ENCODE data around the gene RERE.

Gene RERE

DNA sequence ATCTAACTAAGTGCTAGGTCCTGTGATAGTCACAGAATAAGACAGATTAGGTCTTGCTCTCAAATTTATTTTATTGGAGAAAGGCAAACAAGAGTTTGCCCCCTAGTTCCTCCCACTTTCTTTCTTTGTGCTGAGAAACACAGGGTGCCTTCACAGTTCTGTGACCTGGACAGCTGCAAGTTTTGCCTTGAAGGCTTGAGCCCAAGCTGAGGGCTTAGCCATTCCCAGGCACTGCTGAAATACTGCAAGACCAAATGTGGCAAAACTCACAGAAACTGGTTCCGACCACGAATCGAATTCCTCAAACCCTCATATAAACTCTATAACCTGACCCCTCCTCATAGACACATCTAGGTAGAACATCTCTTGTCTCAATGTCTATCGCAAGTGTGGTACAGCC lies 227.9 kb downstream of the RERE start:
- Histone ChIP-seq H3K36me3 (ENCODE audit: insufficient read depth, low read length) (no peaks in the 10 kb centered on the region), H3K9ac (ENCODE audit: low read length) (no peak overlapping the region), H3K9me3 (ENCODE audit: low read length) (no peaks in the 10 kb centered on the region), H3K27ac (ENCODE audit: low read depth, low read length) (no peak overlapping the region), H3K27me3 (ENCODE audit: control insufficient read depth in 1 of 2, insufficient read depth in 2 of 2, low read length in 2 of 2) (no peaks in the 10 kb centered on the region), H3K4me1 (ENCODE audit: insufficient read depth, low read length) (peaks cover 11% of the 10 kb centered on the region), H3K4me3 (ENCODE audit: low read depth in 1 of 2, low read length in 2 of 2) (no peak overlapping the region)

DNA sequence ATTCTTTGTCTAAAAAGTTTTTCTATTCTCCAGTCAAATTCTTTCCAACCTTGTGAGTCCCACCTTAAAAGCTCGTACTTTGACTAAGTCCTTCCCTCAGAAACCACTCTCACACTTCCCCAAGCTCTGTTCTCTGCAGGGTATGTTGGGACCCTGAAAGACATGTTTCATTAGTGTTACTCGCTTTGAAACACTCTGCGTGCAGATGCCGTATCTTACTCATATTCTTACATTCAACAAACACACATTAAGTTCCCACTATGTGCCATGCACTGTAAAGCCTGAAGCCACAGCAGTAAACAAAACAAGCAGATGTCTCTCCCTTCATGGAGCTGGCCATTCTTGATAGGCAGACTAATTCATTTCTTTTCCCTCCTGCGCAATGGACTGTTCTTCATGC lies 229.7 kb downstream of the RERE start:
- no peaks in the 10 kb centered on the region for H3K27me3 ChIP-seq (ENCODE audit: control insufficient read depth in 1 of 2, insufficient read depth in 2 of 2, low read length in 2 of 2)
- no peaks in the 10 kb centered on the region for H3K9me3 ChIP-seq (ENCODE audit: low read length)
- peaks cover 11% of the 10 kb centered on the region for H3K4me1 ChIP-seq (ENCODE audit: insufficient read depth, low read length)
- H3K36me3 ChIP-seq (ENCODE audit: insufficient read depth, low read length) = no peaks in the 10 kb centered on the region
- H3K9ac ChIP-seq (ENCODE audit: low read length) = no peak overlapping the region
- no peak overlapping the region for H3K4me3 ChIP-seq (ENCODE audit: low read depth in 1 of 2, low read length in 2 of 2)
- H3K27ac ChIP-seq (ENCODE audit: low read depth, low read length) = no peak overlapping the region

DNA sequence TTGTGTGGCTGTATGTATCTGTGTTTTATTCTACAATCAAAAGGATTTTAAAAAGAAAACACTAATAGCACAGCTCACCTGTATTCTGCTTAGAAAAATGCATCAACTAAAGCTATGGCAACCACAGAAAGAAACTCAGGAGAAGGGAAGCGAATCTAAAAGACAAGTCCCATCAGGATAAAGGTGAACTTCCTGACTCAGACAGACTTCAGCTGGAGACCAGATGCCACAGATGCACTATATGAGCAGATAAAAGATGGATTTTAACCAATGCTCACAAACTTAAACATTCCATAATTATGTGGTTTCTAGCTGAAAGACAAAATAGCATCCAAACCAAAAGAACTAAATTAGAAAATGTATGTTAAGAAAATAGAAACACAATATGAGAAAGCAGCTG lies 231.0 kb downstream of the RERE start:
- H3K9ac ChIP-seq (ENCODE audit: low read length) = no peak overlapping the region
- H3K4me1 ChIP-seq (ENCODE audit: insufficient read depth, low read length) = peaks cover 11% of the 10 kb centered on the region
- H3K9me3 ChIP-seq (ENCODE audit: low read length) = no peaks in the 10 kb centered on the region
- no peaks in the 10 kb centered on the region for H3K36me3 ChIP-seq (ENCODE audit: insufficient read depth, low read length)
- H3K4me3 ChIP-seq (ENCODE audit: low read depth in 1 of 2, low read length in 2 of 2) = no peak overlapping the region
- no peaks in the 10 kb centered on the region for H3K27me3 ChIP-seq (ENCODE audit: control insufficient read depth in 1 of 2, insufficient read depth in 2 of 2, low read length in 2 of 2)
- H3K27ac ChIP-seq (ENCODE audit: low read depth, low read length) = no peak overlapping the region

DNA sequence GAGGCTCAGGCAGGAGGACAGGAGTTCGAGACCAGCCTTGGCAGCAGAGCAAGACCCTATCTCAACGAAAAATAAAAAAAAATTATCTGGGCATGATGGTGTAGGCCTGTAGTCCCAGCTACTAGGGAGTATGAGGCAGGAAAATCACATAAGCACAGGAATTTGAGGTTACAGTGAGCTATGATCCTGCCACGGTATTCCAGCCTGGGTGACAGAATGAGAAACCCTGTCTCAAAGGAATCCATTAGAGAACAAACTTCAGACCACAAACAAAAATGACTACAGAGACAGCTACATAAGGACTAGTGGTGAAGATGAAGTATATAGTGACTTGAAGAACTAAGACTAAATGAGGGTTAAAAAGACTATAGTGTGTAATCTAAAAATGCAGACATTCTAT lies 233.1 kb downstream of the RERE start:
- Histone ChIP-seq H3K4me3 (ENCODE audit: low read depth in 1 of 2, low read length in 2 of 2) (no peak overlapping the region), H3K9ac (ENCODE audit: low read length) (no peak overlapping the region), H3K27me3 (ENCODE audit: control insufficient read depth in 1 of 2, insufficient read depth in 2 of 2, low read length in 2 of 2) (no peaks in the 10 kb centered on the region), H3K9me3 (ENCODE audit: low read length) (no peaks in the 10 kb centered on the region), H3K36me3 (ENCODE audit: insufficient read depth, low read length) (no peaks in the 10 kb centered on the region), H3K27ac (ENCODE audit: low read depth, low read length) (no peak overlapping the region), H3K4me1 (ENCODE audit: insufficient read depth, low read length) (no peaks in the 10 kb centered on the region)

DNA sequence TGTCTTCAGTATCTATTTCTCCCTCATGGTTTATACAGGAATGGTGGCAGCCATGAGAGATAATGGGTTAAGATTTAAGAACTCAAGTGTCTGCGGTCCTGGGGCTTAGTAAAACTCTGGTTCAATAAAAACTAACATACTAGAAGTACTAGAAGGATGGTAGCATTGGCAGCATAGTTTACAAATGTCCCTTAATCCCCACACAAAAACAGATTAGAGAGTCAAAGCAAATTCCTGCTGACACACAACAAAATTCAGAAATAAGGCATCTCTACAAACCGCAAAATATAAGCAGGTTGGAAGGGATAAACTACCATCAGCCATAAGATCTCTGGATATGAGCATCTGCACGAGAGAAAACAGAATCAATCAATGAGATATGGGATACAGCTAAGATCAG lies 234.4 kb downstream of the RERE start:
- Histone ChIP-seq H3K9ac (ENCODE audit: low read length) (no peak overlapping the region), H3K36me3 (ENCODE audit: insufficient read depth, low read length) (no peaks in the 10 kb centered on the region), H3K27ac (ENCODE audit: low read depth, low read length) (no peak overlapping the region), H3K4me3 (ENCODE audit: low read depth in 1 of 2, low read length in 2 of 2) (no peak overlapping the region), H3K27me3 (ENCODE audit: control insufficient read depth in 1 of 2, insufficient read depth in 2 of 2, low read length in 2 of 2) (no peaks in the 10 kb centered on the region), H3K4me1 (ENCODE audit: insufficient read depth, low read length) (no peaks in the 10 kb centered on the region), H3K9me3 (ENCODE audit: low read length) (no peaks in the 10 kb centered on the region)

DNA sequence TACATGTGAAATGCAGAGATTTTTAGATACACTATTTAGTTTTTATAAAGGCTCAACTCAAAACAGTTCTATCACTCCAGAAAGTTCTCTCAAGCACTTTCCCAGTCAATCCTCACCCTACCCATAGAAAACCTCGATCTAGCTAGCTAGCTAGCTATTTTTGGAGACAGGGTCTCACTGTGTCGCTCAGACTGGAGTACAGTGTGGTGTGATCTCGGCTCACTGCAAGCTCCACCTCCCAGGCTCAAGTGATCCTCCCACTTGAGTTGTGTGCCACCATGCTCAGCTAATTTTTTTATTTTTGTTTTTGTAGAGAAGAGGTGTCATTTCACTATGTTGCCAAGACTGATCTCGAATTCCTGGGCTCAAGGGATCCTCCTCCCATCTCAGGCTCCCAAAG lies 236.9 kb downstream of the RERE start:
- no peaks in the 10 kb centered on the region for H3K27me3 ChIP-seq (ENCODE audit: control insufficient read depth in 1 of 2, insufficient read depth in 2 of 2, low read length in 2 of 2)
- no peaks in the 10 kb centered on the region for H3K36me3 ChIP-seq (ENCODE audit: insufficient read depth, low read length)
- H3K4me1 ChIP-seq (ENCODE audit: insufficient read depth, low read length) = no peaks in the 10 kb centered on the region
- H3K9ac ChIP-seq (ENCODE audit: low read length) = no peak overlapping the region
- no peak overlapping the region for H3K4me3 ChIP-seq (ENCODE audit: low read depth in 1 of 2, low read length in 2 of 2)
- no peaks in the 10 kb centered on the region for H3K9me3 ChIP-seq (ENCODE audit: low read length)
- H3K27ac ChIP-seq (ENCODE audit: low read depth, low read length) = no peak overlapping the region

DNA sequence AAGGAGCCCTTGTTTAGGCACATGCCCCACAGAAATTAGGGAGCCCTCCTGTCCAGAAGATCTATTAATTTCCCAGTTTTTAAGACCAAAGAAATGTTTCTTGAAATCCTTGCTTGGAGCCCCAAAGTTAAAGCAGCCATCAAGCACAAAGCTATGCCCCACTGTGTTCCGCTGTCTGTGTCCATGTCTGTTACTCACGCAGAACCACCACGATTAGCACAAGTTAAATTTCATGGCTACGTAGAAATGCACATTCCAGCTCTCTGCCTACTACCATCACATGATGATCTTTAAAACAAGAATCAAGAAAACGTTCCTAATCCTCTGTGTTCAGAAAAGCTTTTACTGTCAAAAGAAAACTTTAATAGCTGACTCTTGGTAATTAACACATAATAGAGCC lies 238.5 kb downstream of the RERE start:
- no peak overlapping the region for H3K9ac ChIP-seq (ENCODE audit: low read length)
- no peak overlapping the region for H3K4me3 ChIP-seq (ENCODE audit: low read depth in 1 of 2, low read length in 2 of 2)
- no peaks in the 10 kb centered on the region for H3K4me1 ChIP-seq (ENCODE audit: insufficient read depth, low read length)
- no peaks in the 10 kb centered on the region for H3K27me3 ChIP-seq (ENCODE audit: control insufficient read depth in 1 of 2, insufficient read depth in 2 of 2, low read length in 2 of 2)
- no peaks in the 10 kb centered on the region for H3K9me3 ChIP-seq (ENCODE audit: low read length)
- no peak overlapping the region for H3K27ac ChIP-seq (ENCODE audit: low read depth, low read length)
- no peaks in the 10 kb centered on the region for H3K36me3 ChIP-seq (ENCODE audit: insufficient read depth, low read length)

DNA sequence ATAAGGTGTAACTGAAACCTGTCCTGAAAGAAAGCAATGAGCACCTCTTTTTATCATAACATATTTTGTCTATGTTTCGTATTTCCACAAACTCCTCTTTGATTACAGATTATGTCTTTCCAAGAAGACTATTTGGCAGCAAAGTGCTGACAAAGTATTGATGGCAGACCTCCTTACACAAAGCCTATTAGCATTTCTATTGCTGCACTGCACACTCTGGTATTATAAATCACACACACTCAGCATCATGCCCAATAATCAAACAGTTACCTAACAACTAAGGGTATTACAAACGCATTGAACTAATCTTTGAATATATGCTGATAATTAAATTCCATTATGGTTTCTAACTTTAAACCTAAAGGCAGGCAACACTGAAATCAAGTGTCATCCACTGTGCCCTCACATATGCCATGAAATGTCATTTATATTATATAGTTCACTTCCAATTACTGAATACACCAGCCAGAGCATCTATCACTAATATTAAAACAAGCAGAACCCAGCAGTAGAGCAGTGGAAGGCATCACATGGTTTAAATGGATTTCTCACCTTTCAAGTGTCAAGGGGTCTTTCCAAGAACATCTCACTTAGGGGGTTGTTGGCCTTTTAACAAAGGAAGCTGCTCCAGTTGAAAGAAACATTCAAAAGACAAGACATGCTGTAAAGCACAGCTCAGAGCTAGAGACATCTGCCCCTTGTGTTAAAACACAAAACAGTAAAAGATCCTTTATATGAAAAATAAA lies 239.1 kb downstream of the RERE start:
- Histone ChIP-seq H3K27me3 (ENCODE audit: control insufficient read depth in 1 of 2, insufficient read depth in 2 of 2, low read length in 2 of 2) (no peaks in the 10 kb centered on the region), H3K27ac (ENCODE audit: low read depth, low read length) (no peak overlapping the region), H3K9me3 (ENCODE audit: low read length) (no peaks in the 10 kb centered on the region), H3K4me3 (ENCODE audit: low read depth in 1 of 2, low read length in 2 of 2) (no peak overlapping the region), H3K4me1 (ENCODE audit: insufficient read depth, low read length) (no peaks in the 10 kb centered on the region), H3K36me3 (ENCODE audit: insufficient read depth, low read length) (no peaks in the 10 kb centered on the region), H3K9ac (ENCODE audit: low read length) (no peak overlapping the region)

DNA sequence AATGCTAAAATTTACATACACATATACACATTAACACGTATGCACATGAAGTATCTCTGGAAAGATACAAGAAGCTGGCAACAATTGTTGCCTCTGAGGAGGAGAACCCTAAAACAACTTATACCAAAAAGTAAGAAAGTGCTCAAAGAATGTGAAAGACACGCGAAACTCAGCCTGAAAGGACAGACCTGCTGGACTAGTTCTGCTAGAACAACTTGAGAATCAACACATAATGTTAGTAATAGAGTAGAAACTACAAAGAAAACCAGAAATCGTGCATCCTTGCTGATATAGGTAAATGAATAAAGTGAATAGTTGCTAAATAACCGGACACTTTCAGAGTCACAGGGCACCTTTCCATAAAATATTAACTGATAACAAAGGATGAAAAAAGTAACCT lies 242.5 kb downstream of the RERE start:
- Histone ChIP-seq H3K9ac (ENCODE audit: low read length) (no peak overlapping the region), H3K4me1 (ENCODE audit: insufficient read depth, low read length) (peaks cover 12% of the 10 kb centered on the region), H3K36me3 (ENCODE audit: insufficient read depth, low read length) (no peaks in the 10 kb centered on the region), H3K27me3 (ENCODE audit: control insufficient read depth in 1 of 2, insufficient read depth in 2 of 2, low read length in 2 of 2) (no peaks in the 10 kb centered on the region), H3K27ac (ENCODE audit: low read depth, low read length) (no peak overlapping the region), H3K4me3 (ENCODE audit: low read depth in 1 of 2, low read length in 2 of 2) (no peak overlapping the region), H3K9me3 (ENCODE audit: low read length) (no peaks in the 10 kb centered on the region)

DNA sequence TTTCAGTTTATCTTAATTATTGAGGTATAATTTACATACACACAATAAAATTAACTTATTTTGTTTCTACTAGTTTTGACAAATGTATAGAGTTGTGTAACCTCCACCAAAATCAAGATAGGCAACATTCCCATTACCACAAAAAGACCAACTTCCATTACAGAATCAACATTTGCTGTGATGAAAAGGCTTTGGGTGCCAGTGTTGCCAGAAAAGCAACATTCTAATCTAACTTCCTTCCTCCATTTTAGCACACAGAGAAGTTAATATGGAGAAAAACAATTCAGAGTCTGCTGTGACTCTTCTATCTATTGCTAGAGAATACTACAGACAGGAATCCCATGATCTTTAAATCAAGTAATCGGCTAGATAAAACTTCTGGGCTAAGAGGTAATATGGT lies 245.3 kb downstream of the RERE start:
- Histone ChIP-seq H3K4me3 (ENCODE audit: low read depth in 1 of 2, low read length in 2 of 2) (no peak overlapping the region), H3K4me1 (ENCODE audit: insufficient read depth, low read length) (peaks cover 12% of the 10 kb centered on the region)

DNA sequence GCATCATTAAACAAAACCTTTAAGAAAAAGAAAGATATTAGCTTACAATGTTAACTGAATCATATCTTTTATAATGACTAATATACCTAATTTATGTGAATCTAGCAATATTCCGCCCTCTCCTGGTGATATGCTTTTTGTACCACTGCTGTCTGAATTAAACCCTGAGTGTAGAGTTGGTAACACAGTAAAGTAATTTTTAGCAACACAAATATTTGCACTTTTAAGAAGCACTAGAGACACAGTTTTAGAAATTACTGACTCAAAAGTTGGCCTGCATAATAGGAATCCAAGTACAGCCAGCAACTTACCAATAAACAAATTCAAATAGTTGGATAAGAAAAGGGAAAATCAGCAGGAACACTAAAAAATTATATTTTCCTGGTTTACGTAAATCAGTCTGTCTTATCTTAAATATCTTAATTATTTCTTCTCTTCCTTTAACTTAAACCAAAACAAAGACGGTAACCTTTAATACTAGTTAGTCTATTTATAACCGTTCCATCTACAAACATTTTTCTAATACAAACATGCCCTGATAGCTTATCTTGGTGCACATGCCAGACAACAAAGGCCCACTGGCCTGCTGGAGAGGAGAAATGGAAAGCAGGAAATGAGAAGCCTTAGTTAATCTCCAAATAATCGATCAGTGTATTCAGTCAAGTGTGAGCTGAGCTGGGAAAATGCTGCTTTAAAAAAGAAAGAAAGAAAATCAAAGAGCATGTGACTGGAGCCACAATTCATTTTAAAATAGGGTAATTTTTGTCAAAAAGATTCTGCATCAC lies 246.0 kb downstream of the RERE start:
- H3K27me3 ChIP-seq (ENCODE audit: control insufficient read depth in 1 of 2, insufficient read depth in 2 of 2, low read length in 2 of 2) = no peaks in the 10 kb centered on the region
- H3K9me3 ChIP-seq (ENCODE audit: low read length) = no peaks in the 10 kb centered on the region
- H3K9ac ChIP-seq (ENCODE audit: low read length) = no peak overlapping the region
- H3K27ac ChIP-seq (ENCODE audit: low read depth, low read length) = no peak overlapping the region
- peaks cover 12% of the 10 kb centered on the region for H3K4me1 ChIP-seq (ENCODE audit: insufficient read depth, low read length)
- no peaks in the 10 kb centered on the region for H3K36me3 ChIP-seq (ENCODE audit: insufficient read depth, low read length)
- no peak overlapping the region for H3K4me3 ChIP-seq (ENCODE audit: low read depth in 1 of 2, low read length in 2 of 2)

More for the DNA sequence above, 245.3 kb downstream of the RERE start:
- no peaks in the 10 kb centered on the region for H3K9me3 ChIP-seq (ENCODE audit: low read length)
- no peaks in the 10 kb centered on the region for H3K36me3 ChIP-seq (ENCODE audit: insufficient read depth, low read length)
- H3K9ac ChIP-seq (ENCODE audit: low read length) = no peak overlapping the region
- H3K27ac ChIP-seq (ENCODE audit: low read depth, low read length) = no peak overlapping the region
- H3K27me3 ChIP-seq (ENCODE audit: control insufficient read depth in 1 of 2, insufficient read depth in 2 of 2, low read length in 2 of 2) = no peaks in the 10 kb centered on the region

DNA sequence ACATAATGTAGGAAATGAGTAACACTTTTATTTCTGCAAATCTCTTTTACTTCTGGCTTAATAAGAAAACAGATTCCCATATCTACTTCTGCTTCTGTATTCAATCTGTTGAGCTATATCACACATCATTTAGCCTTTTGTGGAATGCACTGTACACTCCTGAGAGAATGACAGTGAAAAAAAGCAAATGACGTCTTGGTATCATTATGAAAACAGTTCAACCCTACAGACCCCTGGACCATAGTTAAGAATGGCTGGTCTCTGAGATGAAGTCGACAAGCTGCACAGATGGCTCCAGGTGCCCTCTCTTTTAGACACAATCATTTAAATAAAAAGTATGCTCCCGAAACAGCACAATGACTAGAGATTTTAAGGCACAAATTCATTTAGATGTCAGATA lies 247.0 kb downstream of the RERE start:
- H3K9me3 ChIP-seq (ENCODE audit: low read length) = no peaks in the 10 kb centered on the region
- no peaks in the 10 kb centered on the region for H3K27me3 ChIP-seq (ENCODE audit: control insufficient read depth in 1 of 2, insufficient read depth in 2 of 2, low read length in 2 of 2)
- peaks cover 12% of the 10 kb centered on the region for H3K4me1 ChIP-seq (ENCODE audit: insufficient read depth, low read length)
- no peak overlapping the region for H3K4me3 ChIP-seq (ENCODE audit: low read depth in 1 of 2, low read length in 2 of 2)
- no peaks in the 10 kb centered on the region for H3K36me3 ChIP-seq (ENCODE audit: insufficient read depth, low read length)
- no peak overlapping the region for H3K9ac ChIP-seq (ENCODE audit: low read length)
- no peak overlapping the region for H3K27ac ChIP-seq (ENCODE audit: low read depth, low read length)

All from muscle layer of colon (tissue), 2 donors.